Right ventricle myocardium inferior (tissue), 1 donor: ENCODE measurements around the gene ADPRHL1. TPM values are rescaled to one million over a fixed set of nuclear protein-coding genes. Genes with fewer than 3 reads are reported as not detected.

ENCODE experiments used
- ATAC-seq: fragments of 200-7000 bp; cut with Tn5 transposase; one replicate; pipeline ENCODE4 v1.9.1; 2020; ENCODE audit warnings: mild to moderate bottlenecking, moderate library complexity
- DNase-seq: peaks from one replicate; pipeline ENCODE4 v3.0.0; 2021; ENCODE audit errors: missing footprints
- intact Hi-C: fragments of 100-400 bp; cut with DNase I; formaldehyde crosslinking; loops from one replicate; pipeline ENCODE4 v1.11.0; 2022
- total RNA-seq: library from RNA; stranded (reverse); fragmentation: NEBNext Ultra II Directional; extraction: Animal tissue kit (Norgen Biotek cat#: 25700); gene quantifications from one replicate; pipeline ENCODE4 v1.2.1, GENCODE V29; 2021
- donor health status: DM: no; HTN: yes; CAD: no; lungs with severe emphysema.

Gene ADPRHL1
- total RNA-seq, 1 donor from 2014 or later: 468 TPM

- intact Hi-C loops: no loop called here
- DNase-seq (peak; percentile 25), ATAC-seq (no peak)
Measured at GRCh38 chr13:113425941-113426590, 27.2 kb downstream of the ADPRHL1 start.

GRCh38 chr13:113423520-113424163 is 29.6 kb downstream of the ADPRHL1 start:
- intact Hi-C loops: no loop called here
- DNase-seq: peak; percentile 40
- ATAC-seq: no peak

GRCh38 chr13:113422807-113423519 is 30.3 kb downstream of the ADPRHL1 start:
- ATAC-seq: no peak
- peak; percentile 50 for DNase-seq
- intact Hi-C loops: no loop called here

- intact Hi-C loops: no loop called here
- ATAC-seq (no peak), DNase-seq (peak; percentile 67)
Measured at GRCh38 chr13:113421673-113422270, 31.5 kb downstream of the ADPRHL1 start.

- intact Hi-C loops: no loop called here
- DNase-seq (peak; percentile 50), ATAC-seq (peak; percentile 18)
Measured at GRCh38 chr13:113420833-113421600, 32.3 kb downstream of the ADPRHL1 start.

GRCh38 chr13:113420232-113420631 is 33.1 kb downstream of the ADPRHL1 start:
- DNase-seq (peak; percentile 5), ATAC-seq (no peak)
- intact Hi-C loops: no loop called here

- DNase-seq (peak; percentile 45), ATAC-seq (no peak)
- intact Hi-C loops: no loop called here
Measured at GRCh38 chr13:113419531-113420193, 33.6 kb downstream of the ADPRHL1 start.

GRCh38 chr13:113418722-113419049 is 34.6 kb downstream of the ADPRHL1 start:
- DNase-seq (peak; percentile 16), ATAC-seq (no peak)
- intact Hi-C loops: no loop called here

- intact Hi-C loops: no loop called here
- ATAC-seq: no peak
- peak; percentile 48 for DNase-seq
Measured at GRCh38 chr13:113417836-113418721, 35.2 kb downstream of the ADPRHL1 start.

GRCh38 chr13:113417008-113417751 is 36.1 kb downstream of the ADPRHL1 start:
- DNase-seq: peak; percentile 67
- ATAC-seq: no peak
- intact Hi-C loops: no loop called here

GRCh38 chr13:113415825-113416224 is 37.5 kb downstream of the ADPRHL1 start:
- ATAC-seq: no peak
- intact Hi-C loops: no loop called here

GRCh38 chr13:113415032-113415431 is 38.3 kb downstream of the ADPRHL1 start:
- ATAC-seq: no peak
- intact Hi-C loops: no loop called here

More at GRCh38 chr13:113415825-113416224, 37.5 kb downstream of the ADPRHL1 start:
- DNase-seq: peak; percentile 45

GRCh38 chr13:113414335-113414734 is 39.0 kb downstream of the ADPRHL1 start:
- DNase-seq (no peak), ATAC-seq (no peak)
- intact Hi-C loops: loop anchor here (5.0 kb wide), 1 partner anchor 38 kb away; the partner anchor contains the start of gene ADPRHL1

More at GRCh38 chr13:113415032-113415431, 38.3 kb downstream of the ADPRHL1 start:
- DNase-seq: peak; percentile 22

GRCh38 chr13:113413898-113414282 is 39.4 kb downstream of the ADPRHL1 start:
- ATAC-seq: peak; percentile 68
- intact Hi-C loops: loop anchor here (5.0 kb wide), 1 partner anchor 38 kb away; the partner anchor contains the start of gene ADPRHL1

GRCh38 chr13:113413178-113413897 is 40.0 kb downstream of the ADPRHL1 start:
- ATAC-seq (peak; percentile 58), DNase-seq (peak; percentile 65)
- intact Hi-C loops: loop anchor here (5.0 kb wide), 1 partner anchor 39 kb away; the partner anchor contains the start of gene ADPRHL1

More at GRCh38 chr13:113413898-113414282, 39.4 kb downstream of the ADPRHL1 start:
- DNase-seq: peak; percentile 78

GRCh38 chr13:113412440-113412839 is 40.8 kb downstream of the ADPRHL1 start:
- intact Hi-C loops: loop anchor here (5.0 kb wide), 1 partner anchor 40 kb away; the partner anchor contains the start of gene ADPRHL1
- DNase-seq (no peak), ATAC-seq (no peak)
